Smooth muscle cell (in vitro differentiated cells): ENCODE measurements around the gene RAD50. TPM values are rescaled to one million over a fixed set of nuclear protein-coding genes. Genes with fewer than 3 reads are reported as not detected.

Source experiments
- DNase-seq: peaks from one replicate; lab custom pipeline; 2025; ENCODE audit not compliant: unreplicated experiment; lab: John Stamatoyannopoulos, UW
- H2AFZ ChIP-seq: fragments of 200-600 bp; sonication (generic); 2 replicates; pipeline ENCODE4 v1.6.0; 2016; ENCODE audit warnings: antibody characterized with exemption, low read depth, mild to moderate bottlenecking
- H3F3A ChIP-seq: fragments of 200-600 bp; sonication (generic); 2 replicates; pipeline ENCODE4 v1.6.0; 2017; ENCODE audit warnings: antibody characterized with exemption, low read depth
- H3K27ac ChIP-seq: fragments of 200-600 bp; sonication (generic); 2 replicates; pipeline ENCODE4 v1.5.1; 2016; ENCODE audit warnings: low read depth, mild to moderate bottlenecking
- H3K27me3 ChIP-seq: fragments of 200-600 bp; sonication (generic); 2 replicates; pipeline ENCODE4 v1.6.1; 2016; ENCODE audit warnings: low read depth, mild to moderate bottlenecking
- H3K36me3 ChIP-seq: fragments of 200-600 bp; sonication (generic); 2 replicates; pipeline ENCODE4 v1.5.1; 2016; ENCODE audit warnings: low read depth
- H3K4me1 ChIP-seq: fragments of 200-600 bp; sonication (generic); 2 replicates; pipeline ENCODE4 v1.5.1; 2016; ENCODE audit warnings: low read depth
- H3K4me2 ChIP-seq: fragments of 200-600 bp; sonication (generic); 2 replicates; pipeline ENCODE4 v1.6.0; 2016; ENCODE audit warnings: mild to moderate bottlenecking
- H3K4me3 ChIP-seq: fragments of 200-600 bp; sonication (generic); 2 replicates; pipeline ENCODE4 v1.5.1; 2016; ENCODE audit warnings: mild to moderate bottlenecking
- H3K79me2 ChIP-seq: fragments of 200-600 bp; sonication (generic); 2 replicates; pipeline ENCODE4 v1.6.0; 2016; ENCODE audit warnings: low read depth, mild to moderate bottlenecking
- H3K9ac ChIP-seq: fragments of 200-600 bp; sonication (generic); 2 replicates; pipeline ENCODE4 v1.6.0; 2016; ENCODE audit warnings: low read depth
- H3K9me3 ChIP-seq: fragments of 200-600 bp; sonication (generic); replicated peaks from 2 replicates; pipeline ENCODE4 v1.5.1; 2016; ENCODE audit warnings: low read depth
- H4K20me1 ChIP-seq: fragments of 200-600 bp; sonication (generic); 2 replicates; pipeline ENCODE4 v1.6.0; 2016; ENCODE audit warnings: low read depth
- CTCF ChIP-seq: fragments of 200-600 bp; sonication (generic); IDR thresholded peaks from 2 replicates; pipeline ENCODE4 v1.5.1; 2017; ENCODE audit warnings: borderline replicate concordance, mild to moderate bottlenecking, antibody characterized with exemption; ENCODE audit not compliant: insufficient read depth, poor library complexity, severe bottlenecking
- WGBS: methylation state at CpG from one replicate; pipeline ENCODE4 v1.1.7; 2016; ENCODE audit warnings: low lambda C conversion rate; 5-methylcytosine and 5-hydroxymethylcytosine counted together
- polyA plus RNA-seq: library from polyadenylated mRNA; unstranded; fragments of >200 nt; fragmentation: Nextera tagmentation; extraction: Ambion mirVana; gene quantifications from 2 replicates; pipeline ENCODE4 v1.2.1, GENCODE V29; 2016
- total RNA-seq: library from RNA; depleted of rRNA; stranded (reverse); fragments of >200 nt; gene quantifications from 2 replicates; pipeline ENCODE4 v1.2.3, GENCODE V29; 2014

RAD50 gene
- total and polyA plus RNA-seq, 2 experiments from 2014 or later: 19.9 to 28.8 TPM

- H3K27me3 ChIP-seq: no peaks in the 10 kb centered on the region
- no peak for DNase-seq
- H2AFZ ChIP-seq: no peak overlapping the region
- WGBS: 97% methylated on average over 3 of the region's 3 CpGs
- H3K9me3 ChIP-seq: no peaks in the 10 kb centered on the region
- H4K20me1 ChIP-seq: no peaks in the 10 kb centered on the region
- no peak overlapping the region for H3K9ac ChIP-seq
- H3K4me2 ChIP-seq: no peak overlapping the region
- no peaks in the 10 kb centered on the region for H3K4me1 ChIP-seq
- no peak overlapping the region for H3K27ac ChIP-seq
- H3K4me3 ChIP-seq: no peak overlapping the region
- no peaks in the 10 kb centered on the region for H3K79me2 ChIP-seq
- peaks cover 15% of the 10 kb centered on the region for H3K36me3 ChIP-seq
- H3F3A ChIP-seq: no peaks in the 10 kb centered on the region
- TF ChIP-seq CTCF: no peak
Observed at GRCh38 chr5:132641241-132641723, 84.5 kb downstream of the RAD50 start.

- WGBS: 99% methylated on average over 3 of the region's 3 CpGs
- no peaks in the 10 kb centered on the region for H3K9me3 ChIP-seq
- no peak overlapping the region for H3K9ac ChIP-seq
- H3K4me3 ChIP-seq: no peak overlapping the region
- no peak overlapping the region for H3K4me2 ChIP-seq
- H3K27ac ChIP-seq: no peak overlapping the region
- no peaks in the 10 kb centered on the region for H3K4me1 ChIP-seq
- no peak overlapping the region for H2AFZ ChIP-seq
- TF ChIP-seq CTCF: no peak
- H3K36me3 ChIP-seq: peaks cover 15% of the 10 kb centered on the region
- no peaks in the 10 kb centered on the region for H4K20me1 ChIP-seq
- DNase-seq: no peak
- no peaks in the 10 kb centered on the region for H3K27me3 ChIP-seq
- no peaks in the 10 kb centered on the region for H3F3A ChIP-seq
- no peaks in the 10 kb centered on the region for H3K79me2 ChIP-seq
Observed at GRCh38 chr5:132641841-132642240, 85.1 kb downstream of the RAD50 start.

DNA sequence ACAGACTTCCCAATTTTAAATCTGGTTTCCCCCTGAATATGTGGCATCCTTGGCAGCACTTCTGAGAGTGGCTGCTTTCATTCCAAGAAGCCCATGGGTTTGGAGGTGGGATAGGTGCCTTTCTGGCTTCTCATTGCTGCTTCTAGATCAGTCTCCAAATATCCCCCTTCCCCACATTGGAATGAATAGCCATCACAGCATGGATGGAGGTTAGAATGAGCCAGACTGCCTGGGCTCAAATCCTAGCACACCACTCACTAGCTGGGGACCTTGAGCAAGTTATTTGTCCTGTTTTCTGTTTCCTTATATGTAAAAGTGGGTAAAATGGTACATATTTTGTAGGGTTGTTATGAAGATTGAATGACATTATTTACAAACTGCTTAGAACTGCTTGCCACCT lies 87.4 kb downstream of the RAD50 start:
- H3K4me2 ChIP-seq: no peak overlapping the region
- no peak overlapping the region for H3K9ac ChIP-seq
- TF ChIP-seq CTCF: no peak
- H4K20me1 ChIP-seq: no peaks in the 10 kb centered on the region
- no peaks in the 10 kb centered on the region for H3F3A ChIP-seq
- no peak overlapping the region for H3K4me3 ChIP-seq
- no peaks in the 10 kb centered on the region for H3K79me2 ChIP-seq
- no peak for DNase-seq
- H3K27ac ChIP-seq: no peak overlapping the region
- H3K36me3 ChIP-seq: peaks cover 4% of the 10 kb centered on the region
- H3K27me3 ChIP-seq: no peaks in the 10 kb centered on the region
- H3K4me1 ChIP-seq: no peaks in the 10 kb centered on the region
- H2AFZ ChIP-seq: no peak overlapping the region
- peaks cover 7% of the 10 kb centered on the region for H3K9me3 ChIP-seq

DNA sequence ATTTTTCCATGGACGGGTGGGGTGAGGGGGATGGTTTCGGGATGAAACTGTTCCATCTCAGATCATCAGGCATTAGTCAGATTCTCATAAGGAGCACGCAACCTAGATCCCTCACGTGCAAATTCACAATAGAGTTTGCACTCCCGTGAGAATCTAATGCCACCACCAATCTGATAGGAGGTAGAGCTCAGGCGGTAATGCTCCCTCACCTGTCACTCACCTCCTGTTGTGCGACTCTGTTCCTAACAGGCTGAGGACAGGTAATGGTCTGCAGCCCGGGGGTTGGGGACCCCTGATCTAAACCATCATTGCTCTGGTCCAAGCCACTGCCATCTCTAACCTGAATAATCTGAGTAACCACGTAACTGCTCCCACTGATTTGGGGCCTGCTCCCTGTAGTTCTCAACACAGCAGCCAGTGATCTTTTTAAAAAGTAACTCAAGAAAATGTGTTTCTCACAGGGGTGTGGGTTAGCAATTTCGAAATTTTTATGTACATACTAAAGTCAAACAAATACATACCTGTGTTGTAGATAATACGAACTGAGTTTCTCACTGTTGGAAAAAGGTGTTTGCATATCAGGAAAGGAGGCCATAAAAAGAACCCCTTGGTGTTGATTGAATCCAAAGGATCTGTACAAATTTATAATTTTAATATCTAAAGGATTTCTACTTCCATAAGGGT lies 89.9 kb downstream of the RAD50 start:
- H3K27ac ChIP-seq: no peak overlapping the region
- H3K79me2 ChIP-seq: no peaks in the 10 kb centered on the region
- no peaks in the 10 kb centered on the region for H3F3A ChIP-seq
- no peaks in the 10 kb centered on the region for H4K20me1 ChIP-seq
- no peak for TF ChIP-seq CTCF
- no peak for DNase-seq
- H3K9ac ChIP-seq: no peak overlapping the region
- H3K4me3 ChIP-seq: no peak overlapping the region
- WGBS: 96% methylated on average over 11 of the region's 11 CpGs
- H3K36me3 ChIP-seq: peaks cover 3% of the 10 kb centered on the region
- no peaks in the 10 kb centered on the region for H3K4me1 ChIP-seq
- H3K4me2 ChIP-seq: no peak overlapping the region
- peaks cover 7% of the 10 kb centered on the region for H3K9me3 ChIP-seq
- H3K27me3 ChIP-seq: no peaks in the 10 kb centered on the region
- H2AFZ ChIP-seq: no peak overlapping the region
